NOMO-1 (cell line): ENCODE measurements around the gene MYO3B.

ENCODE experiments used
- DNase-seq, 2 experiments: peaks; one replicate each; lab custom pipeline; 2025; ENCODE audit not compliant: unreplicated experiment in 2 of 2; lab: John Stamatoyannopoulos, UW

MYO3B gene

GRCh38 chr2:170298115-170298514 lies 120.2 kb downstream of the MYO3B start:
- no peak for DNase-seq

GRCh38 chr2:170298861-170299429 lies 121.0 kb downstream of the MYO3B start:
- DNase-seq: no peak

- no peak for DNase-seq
Measured at GRCh38 chr2:170300993-170301392, 123.0 kb downstream of the MYO3B start.

GRCh38 chr2:170301626-170302025 lies 123.7 kb downstream of the MYO3B start:
- DNase-seq: no peak

GRCh38 chr2:170305711-170306110 lies 127.8 kb downstream of the MYO3B start:
- no peak for DNase-seq

- no peak for DNase-seq
Measured at GRCh38 chr2:170306293-170306873, 128.4 kb downstream of the MYO3B start.

- no peak for DNase-seq
Measured at GRCh38 chr2:170307052-170307451, 129.1 kb downstream of the MYO3B start.

GRCh38 chr2:170307555-170308351 lies 129.8 kb downstream of the MYO3B start:
- peak; percentile 61 to 88 for DNase-seq

GRCh38 chr2:170310876-170311502 lies 133.0 kb downstream of the MYO3B start:
- no peak for DNase-seq

- DNase-seq: no peak
Measured at GRCh38 chr2:170313347-170313991, 135.5 kb downstream of the MYO3B start.

GRCh38 chr2:170313992-170314348 lies 136.0 kb downstream of the MYO3B start:
- no peak for DNase-seq

GRCh38 chr2:170314744-170315447 lies 136.9 kb downstream of the MYO3B start:
- no peak for DNase-seq

GRCh38 chr2:170320948-170321347 lies 143.0 kb downstream of the MYO3B start:
- no peak for DNase-seq

GRCh38 chr2:170321526-170321925 lies 143.6 kb downstream of the MYO3B start:
- DNase-seq: no peak

GRCh38 chr2:170322140-170322766 lies 144.3 kb downstream of the MYO3B start:
- DNase-seq: no peak

GRCh38 chr2:170323743-170324142 lies 145.8 kb downstream of the MYO3B start:
- DNase-seq: no peak

GRCh38 chr2:170324640-170325046 lies 146.7 kb downstream of the MYO3B start:
- peak in 1 of 2 experiments; percentile 9 for DNase-seq

GRCh38 chr2:170330881-170331280 lies 152.9 kb downstream of the MYO3B start:
- DNase-seq: no peak

GRCh38 chr2:170332676-170333402 lies 154.9 kb downstream of the MYO3B start:
- DNase-seq: no peak
